HG03108 (cell line): ENCODE data around the gene CLDN14.

Source experiments
- ATAC-seq: cut with Tn5 transposase; IDR thresholded peaks from one replicate; pipeline ENCODE4 v1.9.1; 2021; ENCODE audit warnings: moderate library complexity; ENCODE audit not compliant: unreplicated experiment

CLDN14 gene

DNA sequence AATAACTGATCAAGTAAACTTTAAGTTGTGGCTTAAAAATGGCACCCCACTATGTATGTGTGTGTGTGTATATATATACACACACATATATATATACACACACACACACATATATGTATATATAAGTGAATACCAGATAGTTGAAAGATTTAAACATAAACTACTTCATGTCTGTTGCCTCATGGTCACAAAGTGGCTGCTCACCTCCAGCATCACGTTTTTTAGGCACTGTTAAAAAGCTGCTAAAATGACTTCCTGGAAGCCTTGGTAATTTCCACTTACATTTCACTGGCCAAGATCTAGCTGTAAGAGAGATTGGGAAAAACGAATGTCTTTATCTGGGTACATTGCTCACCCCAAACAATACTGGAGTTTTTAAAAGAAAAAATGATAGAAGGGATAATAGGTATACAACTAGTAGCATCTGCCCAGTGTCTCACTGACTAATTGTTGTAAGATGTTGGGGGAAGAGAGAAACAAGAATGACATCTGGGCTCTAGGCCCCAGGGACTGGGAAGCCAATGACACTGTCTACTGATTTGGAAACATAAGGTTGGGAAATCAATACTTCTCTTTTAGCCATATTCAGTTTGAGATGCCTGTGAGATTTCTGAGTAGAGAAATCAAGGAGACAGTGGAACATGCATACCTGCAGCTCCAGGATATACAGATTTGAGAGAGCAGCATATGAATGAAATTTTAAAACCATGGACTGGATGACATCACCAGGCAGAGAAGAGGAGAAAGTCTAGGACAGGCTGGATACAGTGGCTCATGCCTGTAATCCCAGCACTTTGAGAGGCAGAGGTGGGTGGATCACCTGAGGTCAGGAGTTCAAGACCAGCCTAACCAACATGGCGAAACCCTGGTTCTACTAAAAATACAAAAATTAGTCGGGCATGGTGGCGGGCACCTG, 42.8 kb downstream of the CLDN14 start:
- no peak for ATAC-seq

DNA sequence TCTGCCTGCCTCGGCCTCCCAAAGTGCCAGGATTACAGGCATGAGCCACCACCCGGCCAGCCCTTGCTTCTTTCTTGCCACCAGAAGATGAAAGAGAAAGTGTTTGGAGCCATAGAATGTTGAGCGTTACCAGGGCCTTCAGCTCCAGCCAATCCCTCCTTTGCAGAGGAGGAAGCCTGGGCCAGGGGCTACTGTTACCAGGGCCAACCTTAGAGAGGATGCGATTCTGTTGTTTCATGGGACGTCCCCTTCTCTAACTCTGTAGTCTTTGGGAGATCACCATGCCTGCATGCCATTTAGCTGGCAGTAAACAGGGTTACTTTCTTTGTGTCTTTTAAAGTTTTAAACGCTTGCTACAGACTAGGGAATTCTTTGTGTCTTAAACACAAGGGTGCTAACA, 45.8 kb downstream of the CLDN14 start:
- no peak for ATAC-seq

DNA sequence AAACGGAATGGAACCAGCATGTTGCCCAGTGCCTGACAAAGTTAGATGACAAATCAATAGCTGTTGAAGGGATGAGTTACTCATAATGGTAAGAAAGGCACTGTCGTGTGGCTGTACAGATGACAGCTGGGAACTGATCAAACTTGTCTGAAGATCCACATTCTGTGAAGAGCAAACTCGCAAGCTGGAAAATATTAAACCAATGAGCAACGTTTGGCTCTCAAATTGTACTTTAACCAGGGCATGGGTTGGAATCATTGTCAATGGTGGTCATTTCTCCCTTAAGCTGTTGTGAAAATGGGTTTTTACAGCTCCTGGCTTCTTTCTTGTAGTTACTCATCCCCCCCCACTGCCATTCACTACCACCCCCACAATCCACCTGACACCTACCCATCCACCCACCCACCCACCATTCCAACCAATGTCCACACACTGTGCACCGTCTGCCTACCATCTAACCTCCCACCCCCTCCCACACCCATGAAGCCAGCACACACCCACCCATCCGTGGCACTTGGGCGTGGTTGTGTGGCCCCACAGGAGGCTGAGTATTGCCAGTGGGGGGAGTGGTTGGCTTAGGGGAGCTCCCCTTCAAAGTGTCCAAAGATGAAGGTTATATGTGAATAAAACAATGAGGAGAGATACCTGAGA, 46.7 kb downstream of the CLDN14 start:
- ATAC-seq: no peak

DNA sequence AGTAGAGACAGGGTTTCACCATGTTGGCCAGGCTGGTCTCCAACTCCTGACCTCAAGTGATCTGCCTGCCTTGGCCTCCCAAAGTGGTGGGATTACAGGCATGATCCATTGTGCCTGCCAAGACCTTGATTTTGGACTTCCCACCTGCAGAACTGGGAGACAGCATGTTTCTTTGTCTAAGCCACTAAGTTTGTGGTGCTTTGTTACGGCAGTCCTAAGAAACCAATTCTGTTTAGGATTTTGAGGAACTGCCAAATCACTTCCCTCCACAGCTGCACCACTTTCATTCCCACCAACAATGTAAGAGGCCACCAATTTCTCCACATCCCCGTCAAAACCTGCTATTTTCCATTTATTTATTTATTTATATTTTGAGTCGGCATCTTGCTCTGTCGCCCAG, 48.7 kb downstream of the CLDN14 start:
- ATAC-seq: no peak

DNA sequence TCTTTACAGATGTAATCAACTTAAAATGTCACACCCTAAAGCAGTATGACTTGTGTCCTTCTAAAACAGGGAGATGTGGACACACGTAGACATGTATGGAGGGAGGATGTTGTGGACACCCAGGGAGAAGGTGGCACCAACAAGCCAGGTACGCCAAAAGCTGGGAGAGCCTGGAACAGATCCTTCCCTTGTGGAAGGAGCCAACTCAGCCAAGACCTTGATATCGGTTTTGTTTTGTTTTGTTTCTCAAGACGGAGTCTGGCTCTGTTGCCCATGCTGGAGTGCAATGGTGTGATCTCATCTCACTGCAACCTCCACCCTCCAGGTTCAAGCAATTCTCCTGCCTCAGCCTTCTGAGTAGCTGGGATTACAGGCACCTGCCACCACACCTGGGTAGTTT, 49.1 kb downstream of the CLDN14 start:
- no peak for ATAC-seq

DNA sequence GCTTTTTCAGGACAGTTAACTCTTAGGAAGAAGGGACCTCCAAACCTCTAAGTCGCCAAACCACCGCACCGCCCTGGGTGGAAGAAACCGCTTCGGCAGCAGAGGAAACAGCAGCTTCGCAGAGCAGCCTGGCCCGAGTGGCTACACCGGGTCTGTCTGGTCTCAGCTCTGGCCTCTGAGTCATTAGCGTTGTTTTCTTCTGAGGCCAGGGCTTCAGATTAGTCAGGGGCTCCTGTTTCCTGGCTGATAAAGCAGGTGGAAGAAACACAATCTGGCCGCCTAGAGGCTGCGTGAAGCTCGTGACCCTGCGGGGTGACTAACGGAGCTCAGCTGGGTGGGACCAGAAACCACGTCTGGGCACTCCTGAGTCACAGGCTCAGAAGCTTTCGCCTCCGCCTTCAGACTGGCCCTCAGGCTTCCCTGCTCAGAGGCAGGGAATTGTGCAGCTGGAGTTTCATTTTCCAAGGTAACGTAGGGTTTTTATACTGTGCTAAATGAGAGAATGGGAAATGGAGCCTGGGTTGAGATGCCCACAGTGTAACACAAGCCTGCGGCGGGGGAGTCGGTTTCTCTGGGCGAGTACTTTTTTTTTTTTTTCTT, 49.9 kb downstream of the CLDN14 start:
- ATAC-seq: peak; percentile 84

DNA sequence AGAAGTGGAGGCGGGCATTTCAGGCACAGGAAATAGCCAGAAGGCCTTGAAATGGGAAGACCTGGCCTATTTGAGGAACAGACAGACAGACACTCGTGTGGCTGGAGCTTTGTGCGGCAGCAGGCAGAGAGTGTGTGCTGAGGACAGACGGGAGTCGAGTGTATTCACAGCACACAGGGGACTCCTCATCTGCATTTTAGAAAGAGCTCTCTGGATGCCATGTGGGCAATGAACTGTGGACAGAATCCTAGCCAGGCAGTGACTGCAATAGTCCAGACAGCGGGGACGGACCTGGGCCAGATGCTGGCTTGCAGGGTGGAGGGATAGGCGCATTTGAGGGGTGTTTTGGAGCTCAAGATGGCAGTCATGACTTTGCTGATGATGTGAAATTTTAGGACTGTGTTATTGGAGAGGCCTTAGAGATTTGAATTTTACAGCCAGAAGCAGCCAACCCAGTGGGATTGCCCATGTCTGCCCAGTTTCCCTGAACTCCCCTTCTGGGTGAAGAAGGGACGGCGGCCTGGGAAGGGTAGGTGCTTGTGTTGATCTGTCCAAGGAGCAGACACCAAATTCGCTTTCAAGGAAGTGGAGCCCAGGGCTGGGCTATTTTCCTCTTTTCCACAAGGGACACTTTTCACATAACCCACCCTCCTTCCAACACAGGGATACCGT, 51.0 kb downstream of the CLDN14 start:
- ATAC-seq: no peak

DNA sequence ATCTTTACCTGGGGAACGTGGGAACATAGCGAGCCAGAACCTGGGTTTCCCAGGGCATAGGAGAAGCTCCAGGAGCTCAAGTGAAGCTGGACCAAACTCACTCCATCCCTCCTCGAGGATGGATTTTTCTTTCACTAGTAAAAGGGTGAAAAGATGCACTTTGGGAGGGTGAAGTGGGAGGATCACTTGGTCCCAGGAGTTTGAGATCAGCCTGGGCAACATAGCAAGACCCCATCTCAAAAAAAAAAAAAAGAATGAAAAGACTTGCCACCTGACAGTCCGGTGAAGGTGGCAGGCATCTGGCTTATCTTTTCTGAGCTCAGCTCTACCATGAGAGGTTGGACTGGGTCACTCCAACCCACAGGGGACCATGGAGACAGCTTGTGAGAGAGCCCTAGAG, 52.4 kb downstream of the CLDN14 start:
- ATAC-seq: no peak

DNA sequence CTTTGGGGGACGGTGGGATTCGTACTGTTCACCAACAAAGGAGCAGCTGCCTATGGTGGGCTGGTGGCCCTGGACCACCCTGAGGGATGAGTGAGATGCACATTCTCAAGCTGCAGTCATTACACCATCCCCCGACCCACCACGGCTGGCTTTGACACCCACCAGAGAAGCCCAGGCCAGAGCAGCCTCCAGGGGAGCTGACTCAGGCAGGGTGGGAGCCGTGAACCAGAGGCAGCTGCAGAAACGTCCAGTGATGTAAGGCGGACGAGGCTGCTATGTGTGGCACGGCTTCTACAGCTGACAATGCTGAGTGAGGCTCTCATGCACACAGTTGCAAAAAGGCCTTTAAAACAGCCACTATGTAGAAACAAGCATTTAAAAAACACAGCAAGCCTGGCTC, 54.6 kb downstream of the CLDN14 start:
- no peak for ATAC-seq

DNA sequence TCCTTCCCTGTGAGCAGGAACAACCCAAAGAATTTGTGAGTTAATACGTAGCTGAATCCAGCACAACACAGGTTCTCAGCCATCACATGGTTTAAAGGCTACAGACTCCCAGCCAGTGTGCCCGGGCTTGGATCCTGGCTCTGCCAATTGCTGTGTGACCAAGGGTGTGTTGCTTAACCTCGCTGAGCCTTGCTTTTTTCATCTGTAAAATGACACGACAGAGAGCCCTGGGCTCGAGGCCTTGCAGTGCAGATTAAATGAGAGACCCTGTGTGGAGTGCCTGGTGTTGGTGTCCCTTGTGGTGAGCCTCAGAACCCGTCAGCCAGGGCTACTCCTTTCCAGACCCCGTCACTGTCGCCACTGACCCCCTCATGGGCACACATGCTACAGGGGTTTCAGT, 55.3 kb downstream of the CLDN14 start:
- no peak for ATAC-seq

DNA sequence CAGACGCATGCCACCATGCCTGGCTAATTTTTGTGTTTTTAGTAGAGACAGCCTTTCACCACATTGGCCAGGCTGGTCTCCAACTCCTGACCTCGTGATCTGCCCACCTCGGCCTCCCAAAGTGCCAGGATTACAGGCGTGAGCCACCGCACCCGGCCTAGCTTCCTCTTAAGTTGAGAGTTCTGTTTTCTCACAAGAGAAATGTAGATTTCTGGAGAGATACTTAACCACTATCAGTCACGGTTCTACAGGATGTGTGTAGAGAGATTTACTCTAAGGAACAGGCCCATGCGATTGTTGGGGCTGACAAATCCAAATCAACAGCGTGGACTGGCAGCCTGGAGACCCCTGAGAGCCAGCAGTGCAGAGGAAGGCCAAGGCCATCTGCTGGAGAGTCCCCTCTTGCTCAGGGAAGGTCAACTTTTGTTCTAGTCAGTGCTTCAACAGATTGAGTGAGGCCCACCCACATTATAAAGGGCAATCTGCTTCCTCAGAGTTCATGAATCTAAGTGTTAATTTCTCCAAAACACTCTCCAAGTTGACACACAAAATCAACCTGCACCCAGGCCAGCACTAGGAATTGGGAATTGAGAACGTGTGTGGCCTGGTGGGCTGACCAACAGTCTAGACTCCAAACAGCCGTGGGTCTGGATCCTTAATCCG, 56.0 kb downstream of the CLDN14 start:
- ATAC-seq: no peak

DNA sequence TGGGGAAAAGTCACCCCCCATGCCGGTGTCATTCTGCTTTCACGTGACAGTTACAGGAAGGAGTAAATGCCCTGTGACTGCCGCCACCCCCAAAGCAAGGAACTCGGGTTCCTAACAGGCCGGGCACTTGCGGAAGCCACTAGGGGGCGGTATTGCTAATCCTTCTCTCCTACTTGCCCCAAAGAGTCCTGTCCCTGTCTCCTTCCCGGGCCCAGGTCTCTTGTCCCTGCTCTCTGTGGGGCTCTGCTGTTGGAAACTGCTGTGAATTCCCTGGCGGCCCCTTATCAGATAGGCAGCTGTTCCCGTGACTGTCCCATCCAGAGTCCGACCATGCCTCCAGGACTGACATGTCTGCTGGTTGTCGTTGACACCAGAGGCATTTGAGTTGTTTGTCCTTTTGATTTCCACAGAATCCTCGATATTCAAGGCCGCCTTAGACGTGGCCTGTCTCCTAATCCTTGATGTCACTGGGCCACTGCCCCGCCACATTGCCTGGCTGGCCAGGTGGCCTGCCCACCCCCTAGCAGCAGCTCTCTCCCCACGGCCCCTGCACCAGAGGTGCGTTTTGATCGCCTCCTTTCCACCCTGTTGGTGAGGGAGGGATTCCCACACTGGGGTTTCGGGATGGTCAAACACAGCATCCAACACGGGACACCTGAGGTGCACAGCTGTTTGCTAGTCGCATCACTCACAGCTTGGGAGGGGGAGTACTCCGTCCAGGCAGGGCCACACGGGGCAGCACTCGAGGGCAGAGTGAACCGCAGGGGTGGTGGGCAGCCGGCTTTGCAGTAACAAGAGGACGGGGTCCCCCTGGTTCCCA, 57.4 kb downstream of the CLDN14 start:
- no peak for ATAC-seq

DNA sequence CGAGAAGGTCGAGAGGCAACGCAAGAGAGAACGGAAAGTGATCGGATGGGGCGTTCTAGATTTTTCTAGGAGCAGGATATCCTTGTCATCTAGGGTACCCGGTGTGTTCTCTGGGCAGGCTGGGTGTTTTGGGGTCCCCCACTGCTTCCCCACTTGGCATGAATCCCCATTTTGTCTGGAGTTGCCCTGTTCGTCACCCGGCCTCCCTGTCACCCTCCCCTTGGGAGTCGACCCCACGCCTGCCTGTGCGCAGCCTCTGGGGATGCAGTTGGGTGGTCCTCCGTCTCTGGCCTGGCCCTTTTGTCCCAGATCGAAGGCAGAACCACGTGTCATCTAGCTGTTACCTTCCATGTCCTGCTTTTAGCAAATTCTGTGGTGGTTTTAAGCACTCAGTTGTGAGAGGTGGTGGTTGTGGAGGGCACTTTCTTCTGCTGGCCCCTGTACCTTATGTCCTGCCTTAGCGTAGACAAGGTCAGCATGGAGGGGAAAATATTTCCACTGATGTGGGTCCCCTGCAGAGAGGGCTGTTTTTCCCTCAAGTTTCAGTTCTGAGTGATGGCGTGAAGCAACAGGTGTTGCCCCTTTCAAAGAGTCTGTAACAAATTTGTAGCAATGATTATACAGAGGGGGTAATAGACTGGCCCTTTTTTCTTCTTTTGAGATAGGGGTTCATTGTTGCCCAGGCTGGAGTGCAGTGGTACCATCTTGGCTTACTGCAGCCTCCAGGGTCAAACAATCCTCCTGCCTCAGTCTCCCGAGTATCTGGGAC, 59.2 kb downstream of the CLDN14 start:
- no peak for ATAC-seq

DNA sequence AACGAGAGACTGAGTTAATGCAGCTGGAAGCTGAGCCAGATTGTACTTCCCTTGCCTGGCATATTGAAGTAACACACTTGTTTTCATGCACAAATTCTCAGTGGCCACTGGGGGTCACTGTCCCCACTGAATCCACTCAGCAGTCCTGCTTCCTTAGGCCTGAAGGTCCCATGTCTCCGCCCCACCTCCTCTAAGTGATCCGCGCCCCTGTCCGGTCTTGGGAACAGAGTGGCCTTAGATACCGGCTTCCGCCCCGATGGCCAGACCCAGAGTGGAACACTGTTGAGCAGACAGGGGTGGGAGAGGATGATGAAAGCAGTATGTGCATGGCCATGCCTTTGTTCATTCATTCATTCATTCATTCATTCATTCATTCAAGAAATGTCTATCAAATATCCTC, 59.9 kb downstream of the CLDN14 start:
- ATAC-seq: peak; percentile 57

DNA sequence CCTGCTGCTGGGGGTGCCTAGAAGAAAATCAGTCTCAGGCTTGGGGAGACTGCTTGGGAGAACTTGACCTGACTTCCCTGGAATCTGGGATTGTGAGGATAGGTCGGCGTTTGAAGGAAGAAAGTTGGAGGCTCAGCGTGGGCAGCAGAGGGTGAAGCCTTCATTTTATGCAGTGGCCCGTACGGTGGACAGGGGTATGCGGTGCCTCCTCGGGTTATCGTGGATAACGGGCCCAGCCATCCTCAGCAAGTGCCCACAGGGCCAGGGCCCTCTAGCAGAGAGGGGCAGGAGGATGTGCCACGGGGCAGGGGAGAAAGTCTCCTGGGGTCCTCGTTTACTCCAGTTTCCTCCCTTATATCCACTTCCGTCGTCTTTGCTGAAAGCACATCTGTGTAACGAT, 60.7 kb downstream of the CLDN14 start:
- no peak for ATAC-seq

DNA sequence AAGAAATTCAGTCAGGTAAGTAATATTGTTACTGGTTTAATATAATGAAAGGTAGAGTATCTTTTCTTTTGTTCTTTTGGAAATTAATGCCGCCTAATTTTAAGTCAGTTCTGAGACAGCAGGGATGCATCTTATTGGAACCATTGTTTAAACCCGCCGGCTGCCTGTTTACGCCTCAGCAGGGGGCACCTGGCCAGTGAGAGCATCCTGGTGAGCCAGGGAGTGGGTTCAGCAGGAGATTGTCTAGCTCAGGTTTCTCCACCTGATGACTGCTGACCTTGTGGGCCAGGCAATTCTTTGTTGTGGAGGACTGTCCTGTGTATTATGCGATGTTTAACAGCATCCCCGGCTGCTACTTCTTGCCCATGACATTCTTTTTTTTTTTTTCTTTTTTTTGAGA, 64.5 kb downstream of the CLDN14 start:
- ATAC-seq: no peak

DNA sequence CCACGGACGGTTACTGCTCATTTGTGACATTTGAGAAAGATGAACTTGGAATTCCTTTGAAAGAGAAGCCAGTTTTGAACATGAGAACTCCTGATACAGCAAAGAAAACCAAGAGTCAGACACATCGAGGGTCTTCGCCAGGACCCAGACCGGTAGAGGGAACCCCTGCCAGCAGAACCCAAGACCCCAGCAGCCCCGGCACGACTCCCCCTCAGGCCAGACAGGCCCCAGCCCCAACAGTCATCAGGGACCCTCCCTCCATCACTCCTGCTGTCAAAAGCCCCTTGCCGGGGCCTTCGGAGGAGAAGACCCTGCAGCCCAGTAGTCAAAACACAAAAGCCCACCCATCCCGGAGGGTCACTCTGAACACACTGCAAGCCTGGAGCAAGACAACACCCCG, 67.0 kb downstream of the CLDN14 start:
- ATAC-seq: no peak

DNA sequence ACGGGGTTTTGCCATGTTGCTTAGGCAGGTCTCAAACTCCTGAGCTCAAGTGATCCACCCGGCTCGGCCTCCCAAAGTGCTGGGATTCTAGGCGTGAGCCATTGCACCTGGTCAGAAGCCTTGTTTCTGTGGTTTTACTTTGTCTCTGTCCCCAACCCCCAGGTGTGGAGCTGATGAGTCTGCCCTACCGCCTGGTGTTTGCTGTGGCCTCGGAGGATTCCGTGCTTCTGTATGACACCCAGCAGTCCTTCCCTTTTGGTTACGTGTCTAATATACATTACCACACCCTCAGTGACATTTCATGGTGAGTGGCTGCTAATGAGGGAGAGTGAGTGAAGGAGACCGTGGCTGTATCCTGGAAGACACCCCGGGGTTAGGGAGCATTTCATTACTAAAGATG, 68.6 kb downstream of the CLDN14 start:
- ATAC-seq: no peak
